ENCODE data around the gene METTL14. TPM values are rescaled to one million over a fixed set of nuclear protein-coding genes. Genes with fewer than 3 reads are reported as not detected.

The METTL14 gene
- total RNA-seq, 1 experiment from 2014 or later: 53.8 TPM

GRCh38 chr4:118761397-118762016, 76.3 kb downstream of the METTL14 start:
- Histone ChIP-seq H3K4me3 (replicated peaks in 1 of 2; ENCODE audit: low read depth in 1 of 2, low read length in 2 of 2) (no peak overlapping the region), H3K9me3 (ENCODE audit: control insufficient read depth in 1 of 2, insufficient read depth in 1 of 2, low read depth in 1 of 2, low read length in 2 of 2) (no peaks in the 10 kb centered on the region), H3K79me2 (ENCODE audit: insufficient read depth, low read length) (no peaks in the 10 kb centered on the region), H3K27ac (ENCODE audit: low read depth, low read length) (no peak overlapping the region), H3K4me2 (ENCODE audit: low read length) (no peak overlapping the region), H3K9ac (ENCODE audit: low read length) (no peak overlapping the region), H4K20me1 (ENCODE audit: insufficient read depth) (no peaks in the 10 kb centered on the region), H3K4me1 (ENCODE audit: control insufficient read depth in 1 of 2, insufficient read depth in 2 of 2, low read length in 2 of 2) (peaks cover 5 to 9% of the 10 kb centered on the region in 2 experiments; a peak in 3 of 4 replicates), H2AFZ (ENCODE audit: low read depth, low read length, poor library complexity, severe bottlenecking) (no peak overlapping the region), H3K9me2 (ENCODE audit: insufficient read depth) (no peaks in the 10 kb centered on the region), H3K27me3 (ENCODE audit: insufficient read depth, low read length) (no peaks in the 10 kb centered on the region), H3K36me3 (ENCODE audit: control insufficient read depth in 1 of 2, insufficient read depth in 2 of 2, low read length in 2 of 2) (peaks cover 0 to 6% of the 10 kb centered on the region in 2 experiments; a peak in 2 of 4 replicates)
- POLR2A ChIA-PET: no interaction called here
- TF ChIP-seq ZBTB33 (IDR thresholded peaks at IDR 0.05; ENCODE audit: extremely low read depth, insufficient replicate concordance, low read length): no peak
- TF ChIP-seq POLR2AphosphoS5 (IDR thresholded peaks at IDR 0.05; ENCODE audit: low read depth, low read length): no peak
- no peak for TF ChIP-seq SP1 (IDR thresholded peaks at IDR 0.05; ENCODE audit: low read depth)
- TF ChIP-seq CEBPB (IDR thresholded peaks at IDR 0.05; ENCODE audit: low read depth): no peak
- no peak for TF ChIP-seq SIN3A (IDR thresholded peaks at IDR 0.05; ENCODE audit: low read depth)
- TF ChIP-seq EZH2phosphoT487 (IDR thresholded peaks at IDR 0.05; ENCODE audit: borderline replicate concordance): no peak
- no peak for TF ChIP-seq TCF7L2 (IDR thresholded peaks at IDR 0.05; ENCODE audit: borderline replicate concordance, extremely low read depth, insufficient read depth, insufficient read length)
- TF ChIP-seq REST (IDR thresholded peaks at IDR 0.05; ENCODE audit: low read depth): no peak
- no peak for TF ChIP-seq EGR1 (IDR thresholded peaks at IDR 0.05; ENCODE audit: low read depth)
- no peak for TF ChIP-seq ZFX (IDR thresholded peaks at IDR 0.05)
- TF ChIP-seq ZNF274 (IDR thresholded peaks at IDR 0.05; ENCODE audit: low read depth, low read length): no peak
- no peak for TF ChIP-seq POLR2A (IDR thresholded peaks at IDR 0.05; ENCODE audit: borderline replicate concordance, extremely low read depth, insufficient read depth, insufficient read length)
- TF ChIP-seq SRF (IDR thresholded peaks at IDR 0.05; ENCODE audit: low read depth): no peak
- TF ChIP-seq EZH2 (IDR thresholded peaks at IDR 0.05): no peak
- no peak for TF ChIP-seq FOSL1 (IDR thresholded peaks at IDR 0.05; ENCODE audit: low read depth)
- BruUV-seq (replicated peaks): no TSS peak
- RAD21 ChIA-PET (ENCODE audit: low non-redundant PET in 1 of 2, low total read pairs in 2 of 2, uncharacterized antibody in 2 of 2, unreplicated experiment in 2 of 2): no interaction called here
- ATAC-seq (no peak), DNase-seq (ENCODE audit: low read depth, low spot score) (no peak)
- CTCF ChIA-PET: interaction anchor here (1.0 kb wide), 1 partner anchor 19 kb away, joined by 3 read pairs; no protein-coding TSS in a partner anchor
- intact Hi-C loops (cut with micrococcal nuclease): no loop called here

All from HCT116 (cell line).